Tongue (tissue), 2 donors: ENCODE measurements around the gene TANGO2. TPM values are rescaled to one million over a fixed set of nuclear protein-coding genes. Genes with fewer than 3 reads are reported as not detected.
A peak's percentile ranks its signal among the peaks of the same experiment; 100 is the strongest.

ENCODE experiments used
- DNase-seq: peaks from one replicate; pipeline ENCODE4 v3.0.0-alpha.2; 2015
- total RNA-seq: library from RNA; depleted of rRNA; stranded (reverse); fragments of >200 nt; gene quantifications from one replicate; pipeline ENCODE4 v1.2.3, GENCODE V29; 2014

The TANGO2 gene
- total RNA-seq, 1 donor from 2014 or later = 25.2 TPM

GRCh38 chr22:20012741-20013331 lies 8.1 kb upstream of the TANGO2 start:
- DNase-seq = no peak

- DNase-seq = peak; percentile 87
Measured at GRCh38 chr22:20013382-20013871, 7.5 kb upstream of the TANGO2 start.

GRCh38 chr22:20014526-20015186 lies 6.3 kb upstream of the TANGO2 start:
- DNase-seq = no peak

- no peak for DNase-seq
Measured at GRCh38 chr22:20015187-20015625, 5.7 kb upstream of the TANGO2 start.

- no peak for DNase-seq
Measured at GRCh38 chr22:20015971-20016733, 4.8 kb upstream of the TANGO2 start.

- peak; percentile 94 for DNase-seq
Measured at GRCh38 chr22:20016734-20017621, 3.9 kb upstream of the TANGO2 start, which contains the start of gene ARVCF. ARVCF (minus strand) TSS chr22:20016823; CDS start chr22:19990794, 26,029 bp downstream.

GRCh38 chr22:20017622-20017958 lies 3.3 kb upstream of the TANGO2 start:
- no peak for DNase-seq

- DNase-seq = no peak
Measured at GRCh38 chr22:20018001-20018400, 2.9 kb upstream of the TANGO2 start.

- no peak for DNase-seq
Measured at GRCh38 chr22:20019661-20020532, 1.0 kb upstream of the TANGO2 start.

GRCh38 chr22:20021196-20022181 lies 579 bp downstream of the TANGO2 start:
- no peak for DNase-seq

GRCh38 chr22:20022231-20022977 lies 1.5 kb downstream of the TANGO2 start:
- no peak for DNase-seq

GRCh38 chr22:20022978-20023613 lies 2.2 kb downstream of the TANGO2 start:
- DNase-seq = no peak

GRCh38 chr22:20024225-20024624 lies 3.3 kb downstream of the TANGO2 start:
- no peak for DNase-seq

GRCh38 chr22:20024650-20025397 lies 3.9 kb downstream of the TANGO2 start:
- DNase-seq = no peak

- no peak for DNase-seq
Measured at GRCh38 chr22:20025401-20026203, 4.7 kb downstream of the TANGO2 start.

- no peak for DNase-seq
Measured at GRCh38 chr22:20026204-20026908, 5.4 kb downstream of the TANGO2 start.
